PC-9 (cell line): Measurements from ENCODE around the gene MCM9. TPM values are rescaled to one million over a fixed set of nuclear protein-coding genes. Genes with fewer than 3 reads are reported as not detected.

Experiments
- BruUV-seq: library from RNA; stranded (reverse); fragments of 400-500 nt; replicated peaks from 2 replicates; lab custom pipeline; 2021; lab: Mats Ljungman, UMichigan
- CTCF ChIA-PET: fragments of 300-600 bp; sonication (Branson Sonifier 250); formaldehyde crosslinking; loops from one replicate; lab custom pipeline; 2022; ENCODE audit warnings: antibody characterized with exemption; lab: Charles Lee
- POLR2A ChIA-PET: fragments of 300-600 bp; sonication (Branson Sonifier 250); formaldehyde crosslinking; loops from one replicate; lab custom pipeline; 2022; ENCODE audit warnings: antibody characterized with exemption; ENCODE audit not compliant: unreplicated experiment; lab: Charles Lee
- DNase-seq, 2 experiments: peaks; one replicate each; pipeline versions ENCODE4 v3.0.0 to v3.0.0-alpha.2; 2015 to 2022; ENCODE audit warnings: mixed read lengths in 1 of 2
- H2AFZ ChIP-seq: fragments of 200-600 bp; sonication (generic); 2 replicates; pipeline ENCODE4 v1.8.1; 2017; ENCODE audit warnings: antibody characterized with exemption
- H3F3A ChIP-seq: fragments of 200-600 bp; sonication (generic); 2 replicates; pipeline ENCODE4 v1.8.1; 2017; ENCODE audit warnings: antibody characterized with exemption, mild to moderate bottlenecking, low read depth; ENCODE audit not compliant: insufficient read depth
- H3K27ac ChIP-seq: fragments of 200-600 bp; sonication (generic); 2 replicates; pipeline ENCODE4 v1.6.1; 2016; ENCODE audit warnings: mixed run types
- H3K27me3 ChIP-seq: fragments of 200-600 bp; sonication (generic); 2 replicates; pipeline ENCODE4 v1.6.1; 2016; ENCODE audit warnings: low read depth, mixed run types; ENCODE audit not compliant: insufficient read depth
- H3K36me3 ChIP-seq: fragments of 200-600 bp; sonication (generic); 2 replicates; pipeline ENCODE4 v1.6.1; 2016; ENCODE audit warnings: low read depth, mixed run types
- H3K4me1 ChIP-seq: fragments of 200-600 bp; sonication (generic); replicated peaks from 2 replicates; pipeline ENCODE4 v1.6.1; 2016; ENCODE audit warnings: mixed run types; ENCODE audit not compliant: insufficient read depth
- H3K4me2 ChIP-seq: fragments of 200-600 bp; sonication (generic); 2 replicates; pipeline ENCODE4 v1.6.1; 2017; ENCODE audit warnings: mixed run types
- H3K4me3 ChIP-seq: fragments of 200-600 bp; sonication (generic); 2 replicates; pipeline ENCODE4 v1.6.1; 2016; ENCODE audit warnings: mixed run types
- H3K79me2 ChIP-seq: fragments of 200-600 bp; sonication (generic); 2 replicates; pipeline ENCODE4 v1.6.1; 2017; ENCODE audit warnings: low read depth, mixed run types
- H3K9me2 ChIP-seq: fragments of 200-600 bp; sonication (generic); 2 replicates; pipeline ENCODE4 v1.8.1; 2017; ENCODE audit warnings: mild to moderate bottlenecking; ENCODE audit not compliant: insufficient read depth
- H3K9me3 ChIP-seq: fragments of 200-600 bp; sonication (generic); 2 replicates; pipeline ENCODE4 v1.8.1; 2016; ENCODE audit warnings: low read depth; ENCODE audit not compliant: insufficient read depth
- H4K20me1 ChIP-seq: fragments of 200-600 bp; sonication (generic); 2 replicates; pipeline ENCODE4 v1.8.1; 2017; ENCODE audit not compliant: insufficient read depth
- CTCF ChIP-seq: fragments of 200-600 bp; sonication (generic); conservative IDR thresholded peaks from 2 replicates; pipeline ENCODE4 v1.6.1; 2017; ENCODE audit warnings: mixed run types, antibody characterized with exemption, mild to moderate bottlenecking, moderate library complexity
- EZH2 ChIP-seq: fragments of 200-600 bp; sonication (generic); IDR thresholded peaks from 2 replicates; pipeline ENCODE4 v1.8.0; 2017; ENCODE audit warnings: antibody characterized with exemption, low read depth
- intact Hi-C: fragments of 100-400 bp; cut with micrococcal nuclease; formaldehyde crosslinking; loops from one replicate; pipeline ENCODE4 v1.10.0; 2022; ENCODE audit not compliant: unreplicated experiment
- total RNA-seq: library from RNA; stranded (reverse); gene quantifications from 2 replicates; pipeline ENCODE4 v1.2.3, GENCODE V29; 2021

MCM9 gene
- total RNA-seq, 1 experiment from 2014 or later: 18.1 TPM

- Histone ChIP-seq H3K4me1 (no peaks in the 10 kb centered on the region), H3K36me3 (no peaks in the 10 kb centered on the region), H2AFZ (no peak overlapping the region), H3K27ac (no peak overlapping the region), H3K27me3 (no peaks in the 10 kb centered on the region), H3F3A (no peaks in the 10 kb centered on the region), H3K79me2 (peaks cover 7% of the 10 kb centered on the region; the same call in 1 of the 2 replicates), H3K4me3 (no peak overlapping the region), H3K4me2 (no peak overlapping the region), H3K9me3 (no peaks in the 10 kb centered on the region), H3K9me2 (no peaks in the 10 kb centered on the region), H4K20me1 (no peaks in the 10 kb centered on the region)
- no peak for DNase-seq
- ChIA-PET POLR2A (no interaction called here), CTCF (interaction anchor here (0.6 kb wide), 1 partner anchor 118 kb away, joined by 3 read pairs; no protein-coding TSS in a partner anchor)
- BruUV-seq: no TSS peak
- intact Hi-C loops: no loop called here
- TF ChIP-seq EZH2: no peak
Observed at GRCh38 chr6:118864341-118865099, 70.4 kb downstream of the MCM9 start.

GRCh38 chr6:118862443-118862842 is 72.5 kb downstream of the MCM9 start:
- Histone ChIP-seq H2AFZ (no peak overlapping the region), H3K27me3 (no peaks in the 10 kb centered on the region), H3K4me2 (no peak overlapping the region), H3K79me2 (no peaks in the 10 kb centered on the region), H3K27ac (no peak overlapping the region), H3K9me3 (no peaks in the 10 kb centered on the region), H3F3A (no peaks in the 10 kb centered on the region), H4K20me1 (no peaks in the 10 kb centered on the region), H3K4me1 (no peaks in the 10 kb centered on the region), H3K4me3 (no peak overlapping the region), H3K9me2 (no peaks in the 10 kb centered on the region), H3K36me3 (no peaks in the 10 kb centered on the region)
- intact Hi-C loops: no loop called here
- no peak for DNase-seq
- ChIA-PET CTCF (no interaction called here), POLR2A (no interaction called here)
- TF ChIP-seq CTCF (no peak), EZH2 (no peak)
- no TSS peak for BruUV-seq

- H3K27me3 ChIP-seq: no peaks in the 10 kb centered on the region
- no peaks in the 10 kb centered on the region for H3K9me3 ChIP-seq
- H4K20me1 ChIP-seq: no peaks in the 10 kb centered on the region
- H3K4me1 ChIP-seq: no peaks in the 10 kb centered on the region
- ChIA-PET POLR2A (no interaction called here), CTCF (no interaction called here)
- no peak for DNase-seq
- no peaks in the 10 kb centered on the region for H3K9me2 ChIP-seq
- no peaks in the 10 kb centered on the region; the same call in 1 of the 2 replicates for H3K36me3 ChIP-seq
- BruUV-seq: no TSS peak
- no peaks in the 10 kb centered on the region for H3F3A ChIP-seq
- H3K4me2 ChIP-seq: no peak overlapping the region
- H3K4me3 ChIP-seq: no peak overlapping the region
- no peak overlapping the region for H3K27ac ChIP-seq
- TF ChIP-seq CTCF (no peak), EZH2 (no peak)
- no peaks in the 10 kb centered on the region for H3K79me2 ChIP-seq
- no peak overlapping the region for H2AFZ ChIP-seq
- intact Hi-C loops: no loop called here
Observed at GRCh38 chr6:118860880-118861279, 74.1 kb downstream of the MCM9 start.
